IMR-90 (cell line): ENCODE measurements around the gene ATP12A. TPM values are rescaled to one million over a fixed set of nuclear protein-coding genes. Genes with fewer than 3 reads are reported as not detected.

Source experiments
- ATAC-seq: fragments of 200-7000 bp; cut with Tn5 transposase; 2 replicates; pipeline ENCODE4 v1.9.1; 2020; ENCODE audit warnings: low read depth, mild to moderate bottlenecking, moderate library complexity
- BruUV-seq: library from RNA; stranded (reverse); fragments of 400-500 nt; replicated peaks from 2 replicates; lab custom pipeline; 2021; lab: Mats Ljungman, UMichigan
- CTCF ChIA-PET: fragments of 300-600 bp; formaldehyde crosslinking; extraction: SDS; loops from one replicate; lab custom pipeline; 2021; ENCODE audit warnings: antibody characterized with exemption; lab: Yijun Ruan, JAX
- POLR2A ChIA-PET: fragments of 300-600 bp; sonication (Branson Sonifier 250); formaldehyde crosslinking; loops from one replicate; lab custom pipeline; 2022; ENCODE audit warnings: antibody characterized with exemption; ENCODE audit not compliant: unreplicated experiment; lab: Charles Lee
- DNase-seq: peaks from one replicate; pipeline ENCODE4 v3.0.0; 2013
- H2AFZ ChIP-seq: replicated peaks from 2 replicates; pipeline ENCODE3; 2013; ENCODE audit warnings: low read length, mild to moderate bottlenecking; ENCODE audit not compliant: poor library complexity
- H2AK5ac ChIP-seq: 2 replicates; pipeline ENCODE4 v1.6.1; 2013; ENCODE audit warnings: low read depth, low read length, inconsistent platforms
- H2AK9ac ChIP-seq: replicated peaks from 2 replicates; pipeline ENCODE3; 2013; ENCODE audit warnings: mild to moderate bottlenecking, low read depth, low read length, moderate library complexity; ENCODE audit not compliant: poor library complexity
- H2BK120ac ChIP-seq: 2 replicates; pipeline ENCODE4 v1.6.1; 2013; ENCODE audit warnings: low read depth, low read length, inconsistent platforms
- H2BK15ac ChIP-seq: 3 replicates; pipeline ENCODE4 v1.6.1; 2013; ENCODE audit warnings: low read depth, low read length, inconsistent platforms
- H2BK20ac ChIP-seq: 2 replicates; pipeline ENCODE4 v1.6.1; 2013; ENCODE audit warnings: low read depth, mild to moderate bottlenecking, inconsistent platforms, low read length, moderate library complexity
- H2BK5ac ChIP-seq: 2 replicates; pipeline ENCODE4 v1.6.1; 2013; ENCODE audit warnings: mild to moderate bottlenecking, low read depth, low read length, inconsistent platforms; ENCODE audit not compliant: poor library complexity, severe bottlenecking
- H3K14ac ChIP-seq: replicated peaks from 2 replicates; pipeline ENCODE4 v1.6.1; 2013; ENCODE audit warnings: low read depth, low read length, inconsistent platforms
- H3K18ac ChIP-seq: 2 replicates; pipeline ENCODE4 v1.6.1; 2013; ENCODE audit warnings: low read depth, low read length, control low read depth
- H3K23ac ChIP-seq: 2 replicates; pipeline ENCODE4 v1.6.1; 2013; ENCODE audit warnings: low read depth, low read length, inconsistent platforms
- H3K27ac ChIP-seq: 2 replicates; pipeline ENCODE4 v1.5.1; 2013; ENCODE audit warnings: mild to moderate bottlenecking, control low read depth, low read length; ENCODE audit not compliant: insufficient read depth
- H3K27me3 ChIP-seq: 2 replicates; pipeline ENCODE4 v1.6.1; 2013; ENCODE audit warnings: low read length; ENCODE audit not compliant: control insufficient read depth, insufficient read depth
- H3K36me3 ChIP-seq: 2 replicates; pipeline ENCODE4 v1.6.1; 2013; ENCODE audit warnings: low read length, mixed read lengths; ENCODE audit not compliant: control insufficient read depth, insufficient read depth
- H3K4ac ChIP-seq: 2 replicates; pipeline ENCODE4 v1.6.1; 2013; ENCODE audit warnings: low read depth, low read length, inconsistent platforms
- H3K4me1 ChIP-seq: 2 replicates; pipeline ENCODE4 v1.6.1; 2013; ENCODE audit warnings: low read length, mixed read lengths; ENCODE audit not compliant: control insufficient read depth, insufficient read depth
- H3K4me2 ChIP-seq: 2 replicates; pipeline ENCODE4 v1.6.1; 2013; ENCODE audit warnings: low read depth, mild to moderate bottlenecking, control low read depth, low read length, moderate library complexity
- H3K4me3 ChIP-seq: 2 replicates; pipeline ENCODE4 v1.5.1; 2013; ENCODE audit warnings: low read depth, mild to moderate bottlenecking, control low read depth, low read length, moderate library complexity; ENCODE audit not compliant: insufficient read depth
- H3K56ac ChIP-seq: 2 replicates; pipeline ENCODE4 v1.6.1; 2013; ENCODE audit warnings: low read length, inconsistent platforms; ENCODE audit not compliant: insufficient read depth; ENCODE audit errors: extremely low read depth
- H3K79me1 ChIP-seq, 2 experiments: 2 replicates each; pipeline ENCODE4 v1.6.1; 2013; ENCODE audit warnings: low read length in 2 of 2, inconsistent platforms in 1 of 2, low read depth in 1 of 2
- H3K9ac ChIP-seq: 2 replicates; pipeline ENCODE4 v1.6.1; 2013; ENCODE audit warnings: low read depth, low read length, control low read depth
- H3K9me1 ChIP-seq: 2 replicates; pipeline ENCODE4 v1.6.1; 2013; ENCODE audit warnings: low read length, inconsistent platforms; ENCODE audit not compliant: insufficient read depth
- H3K9me3 ChIP-seq: 2 replicates; pipeline ENCODE4 v1.6.1; 2013; ENCODE audit warnings: low read length; ENCODE audit not compliant: control insufficient read depth, insufficient read depth
- H4K20me1 ChIP-seq: 2 replicates; pipeline ENCODE4 v1.6.1; 2013; ENCODE audit warnings: low read length, inconsistent platforms; ENCODE audit not compliant: insufficient read depth
- H4K5ac ChIP-seq: 2 replicates; pipeline ENCODE4 v1.6.1; 2013; ENCODE audit warnings: mild to moderate bottlenecking, low read depth, low read length, control low read depth
- H4K8ac ChIP-seq, 2 experiments: 2 replicates each; pipeline ENCODE4 v1.6.1; 2013; ENCODE audit warnings: low read depth in 2 of 2, low read length in 2 of 2, control low read depth in 1 of 2, inconsistent platforms in 1 of 2
- H4K91ac ChIP-seq: 2 replicates; pipeline ENCODE4 v1.6.1; 2013; ENCODE audit warnings: low read depth, low read length, inconsistent platforms; ENCODE audit not compliant: insufficient read depth
- CHD1 ChIP-seq: IDR thresholded peaks from 2 replicates; pipeline ENCODE4 v1.6.1; 2012; ENCODE audit warnings: low read depth, low read length, improper control_type of control experiment
- MAFK ChIP-seq: IDR thresholded peaks from 2 replicates; pipeline ENCODE4 v1.6.1; 2012; ENCODE audit warnings: low read depth, low read length, improper control_type of control experiment
- NFE2L2 ChIP-seq: fragments of 150-350 bp; IDR thresholded peaks from 2 replicates; pipeline ENCODE4 v1.6.1; 2016; ENCODE audit warnings: low read depth, mild to moderate bottlenecking, low read length
- RAD21 ChIP-seq: IDR thresholded peaks from 2 replicates; pipeline ENCODE4 v1.6.1; 2012; ENCODE audit warnings: low read length, improper control_type of control experiment
- WGBS, 2 experiments: methylation state at CpG; one replicate each; pipeline versions ENCODE4 v1.1.5 to v1.1.7; 2013; ENCODE audit warnings: missing lambda C conversion rate in 2 of 2; ENCODE audit not compliant: insufficient read length in 1 of 2; ENCODE audit errors: extremely low coverage in 2 of 2; 5-methylcytosine and 5-hydroxymethylcytosine counted together
- dilution Hi-C: fragments of 300-500 bp; cut with HindIII; formaldehyde crosslinking; loops from one replicate; pipeline ENCODE4 v1.14.3; 2018; ENCODE audit warnings: low sequenced_read_pairs; ENCODE audit not compliant: unreplicated experiment
- in situ Hi-C: fragments of 300-500 bp; cut with MboI; formaldehyde crosslinking; loops from 3 replicates; pipeline ENCODE4 v1.14.3; 2019; ENCODE audit warnings: low sequenced_read_pairs, inconsistent platforms, mixed read lengths
- intact Hi-C: fragments of 100-400 bp; cut with micrococcal nuclease; formaldehyde crosslinking; loops from 2 replicates; pipeline ENCODE4 v1.10.0; 2022
- polyA plus RNA-seq, 3 experiments: library from polyadenylated mRNA; depleted of rRNA; stranded (reverse); fragments of >200 nt; gene quantifications; 2 replicates each; pipeline ENCODE4 v1.2.3, GENCODE V29; 2012; ENCODE audit warnings: low replicate concordance in 1 of 3
- total RNA-seq: library from RNA; depleted of rRNA; stranded (reverse); fragments of >200 nt; gene quantifications from 2 replicates; pipeline ENCODE4 v1.2.3, GENCODE V29; 2012
- TF ChIP-seq, protein P1 (sequence below): fragments of 150-350 bp; IDR thresholded peaks from 2 replicates; pipeline ENCODE4 v1.6.1; 2017; ENCODE audit warnings: mild to moderate bottlenecking, antibody characterized with exemption, low read length, low read depth

Gene ATP12A
- total and polyA plus RNA-seq, 2 of the 4 experiments (the other 2 are of a cell fraction), result not detected

DNA sequence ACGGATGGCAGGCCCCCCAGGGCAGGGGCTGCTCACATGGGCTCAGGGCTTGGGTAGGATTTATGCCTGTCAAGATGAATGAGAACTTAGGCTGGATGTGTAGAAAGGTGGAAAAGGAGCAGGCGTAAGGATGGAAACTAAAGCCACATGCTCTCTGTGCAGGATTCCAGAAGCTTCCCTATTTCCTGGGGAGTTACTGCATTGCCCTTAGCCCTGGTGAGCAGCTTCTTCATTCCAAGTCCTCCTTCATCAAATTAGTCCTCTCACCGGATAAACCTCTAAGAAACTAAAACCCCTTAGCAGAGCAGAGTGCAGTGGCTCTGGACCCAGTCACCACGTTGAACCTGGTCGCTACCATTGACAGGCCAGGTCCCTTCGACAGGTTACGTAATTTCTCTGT lies 7.4 kb downstream of the ATP12A start:
- BruUV-seq, result no TSS peak
- intact Hi-C loops (no loop called here), in situ Hi-C loops (no loop called here), dilution Hi-C loops (no loop called here)
- no peak overlapping the region for H2BK20ac ChIP-seq
- ChIA-PET CTCF (no interaction called here), POLR2A (no interaction called here)
- TF ChIP-seq NFE2L2 (no peak), CHD1 (no peak), RAD21 (no peak), MAFK (no peak)
- TF ChIP-seq, protein P1, sequence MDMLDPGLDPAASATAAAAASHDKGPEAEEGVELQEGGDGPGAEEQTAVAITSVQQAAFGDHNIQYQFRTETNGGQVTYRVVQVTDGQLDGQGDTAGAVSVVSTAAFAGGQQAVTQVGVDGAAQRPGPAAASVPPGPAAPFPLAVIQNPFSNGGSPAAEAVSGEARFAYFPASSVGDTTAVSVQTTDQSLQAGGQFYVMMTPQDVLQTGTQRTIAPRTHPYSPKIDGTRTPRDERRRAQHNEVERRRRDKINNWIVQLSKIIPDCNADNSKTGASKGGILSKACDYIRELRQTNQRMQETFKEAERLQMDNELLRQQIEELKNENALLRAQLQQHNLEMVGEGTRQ, result no peak
- no peaks in the 10 kb centered on the region for H3K79me1 ChIP-seq
- H3K14ac ChIP-seq, result no peak overlapping the region
- H3K27ac ChIP-seq, result no peak overlapping the region
- DNase-seq (no peak), ATAC-seq (no peak)
- WGBS, 2 experiments, result no CpG with 5 or more reads among the region's 7 CpGs
- H3K36me3 ChIP-seq, result no peaks in the 10 kb centered on the region
- no peak overlapping the region for H2BK5ac ChIP-seq
- H3K9me1 ChIP-seq, result no peaks in the 10 kb centered on the region
- H4K8ac ChIP-seq, result no peak overlapping the region
- H2AK5ac ChIP-seq, result no peak overlapping the region
- H3K18ac ChIP-seq, result no peak overlapping the region
- H3K23ac ChIP-seq, result no peak overlapping the region
- no peaks in the 10 kb centered on the region for H4K20me1 ChIP-seq
- H4K5ac ChIP-seq, result no peak overlapping the region
- no peaks in the 10 kb centered on the region for H3K4me1 ChIP-seq
- H2AK9ac ChIP-seq, result no peak overlapping the region
- peaks cover 23% of the 10 kb centered on the region for H3K27me3 ChIP-seq
- no peak overlapping the region for H3K56ac ChIP-seq
- no peak overlapping the region for H2AFZ ChIP-seq
- H3K4ac ChIP-seq, result no peak overlapping the region
- H4K91ac ChIP-seq, result no peak overlapping the region
- no peak overlapping the region for H2BK120ac ChIP-seq
- H2BK15ac ChIP-seq, result no peak overlapping the region
- H3K9ac ChIP-seq, result no peak overlapping the region
- H3K4me2 ChIP-seq, result no peak overlapping the region
- H3K4me3 ChIP-seq, result no peak overlapping the region
- no peaks in the 10 kb centered on the region for H3K9me3 ChIP-seq
